Measurements from ENCODE around the gene LSM7. TPM values are rescaled to one million over a fixed set of nuclear protein-coding genes. Genes with fewer than 3 reads are reported as not detected.

Gene LSM7
- total RNA-seq, 1 donor from 2014 or later = 135 TPM

DNA sequence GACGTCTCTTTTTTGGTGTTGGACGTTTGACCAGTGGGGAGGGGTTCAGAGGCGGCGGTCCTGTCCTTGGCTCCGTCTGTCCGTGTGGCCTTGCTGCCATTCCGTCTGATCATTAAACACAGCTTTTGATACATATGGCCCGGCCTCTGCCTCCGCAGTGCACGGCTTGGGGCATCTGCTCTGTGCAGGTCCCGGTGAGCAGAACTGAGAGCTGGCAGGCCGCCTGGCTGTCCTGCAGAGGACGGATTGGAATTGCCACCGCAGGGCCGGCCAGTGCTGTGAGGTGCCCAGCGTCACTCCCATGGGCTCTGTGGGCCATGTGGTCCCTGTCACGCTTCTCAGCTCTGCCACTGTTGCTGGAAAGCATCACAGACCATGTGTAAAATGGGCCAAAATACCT, 26.3 kb upstream of the LSM7 start:
- H3K27me3 ChIP-seq = no peaks in the 10 kb centered on the region
- H3K4me3 ChIP-seq = no peak overlapping the region
- no peaks in the 10 kb centered on the region for H3K4me1 ChIP-seq
- TF ChIP-seq POLR2A (IDR thresholded peaks at IDR 0.05) = no peak
- intact Hi-C loops (cut with DNase I) = no loop called here
- no peaks in the 10 kb centered on the region for H3K9me3 ChIP-seq
- DNase-seq (ENCODE audit: extremely low spot score in 2 of 2) = no peak
- H3K27ac ChIP-seq = no peak overlapping the region
- peaks cover 0 to 18% of the 10 kb centered on the region in 2 donors for H3K36me3 ChIP-seq

- peaks cover 0 to 18% of the 10 kb centered on the region in 2 donors for H3K36me3 ChIP-seq
- no peak for DNase-seq (ENCODE audit: extremely low spot score in 2 of 2)
- intact Hi-C loops (cut with DNase I) = no loop called here
- TF ChIP-seq POLR2AphosphoS5 (IDR thresholded peaks at IDR 0.05; ENCODE audit: insufficient read depth in 1 of 2, low read depth in 1 of 2) = no peak
- TF ChIP-seq, protein P1, sequence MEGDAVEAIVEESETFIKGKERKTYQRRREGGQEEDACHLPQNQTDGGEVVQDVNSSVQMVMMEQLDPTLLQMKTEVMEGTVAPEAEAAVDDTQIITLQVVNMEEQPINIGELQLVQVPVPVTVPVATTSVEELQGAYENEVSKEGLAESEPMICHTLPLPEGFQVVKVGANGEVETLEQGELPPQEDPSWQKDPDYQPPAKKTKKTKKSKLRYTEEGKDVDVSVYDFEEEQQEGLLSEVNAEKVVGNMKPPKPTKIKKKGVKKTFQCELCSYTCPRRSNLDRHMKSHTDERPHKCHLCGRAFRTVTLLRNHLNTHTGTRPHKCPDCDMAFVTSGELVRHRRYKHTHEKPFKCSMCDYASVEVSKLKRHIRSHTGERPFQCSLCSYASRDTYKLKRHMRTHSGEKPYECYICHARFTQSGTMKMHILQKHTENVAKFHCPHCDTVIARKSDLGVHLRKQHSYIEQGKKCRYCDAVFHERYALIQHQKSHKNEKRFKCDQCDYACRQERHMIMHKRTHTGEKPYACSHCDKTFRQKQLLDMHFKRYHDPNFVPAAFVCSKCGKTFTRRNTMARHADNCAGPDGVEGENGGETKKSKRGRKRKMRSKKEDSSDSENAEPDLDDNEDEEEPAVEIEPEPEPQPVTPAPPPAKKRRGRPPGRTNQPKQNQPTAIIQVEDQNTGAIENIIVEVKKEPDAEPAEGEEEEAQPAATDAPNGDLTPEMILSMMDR (IDR thresholded peaks at IDR 0.05) = no peak
- no peak for TF ChIP-seq POLR2A (IDR thresholded peaks at IDR 0.05)
- H3K4me1 ChIP-seq = no peaks in the 10 kb centered on the region
- no peak overlapping the region for H3K27ac ChIP-seq
- no peaks in the 10 kb centered on the region for H3K9me3 ChIP-seq
- H3K27me3 ChIP-seq = no peaks in the 10 kb centered on the region
- H3K4me3 ChIP-seq = no peak overlapping the region
These were observed 25.7 kb upstream of the LSM7 start for GRCh38 chr19:2353887-2354592.

- H3K27me3 ChIP-seq = no peaks in the 10 kb centered on the region
- no peaks in the 10 kb centered on the region for H3K4me1 ChIP-seq
- no peak overlapping the region for H3K4me3 ChIP-seq
- DNase-seq (ENCODE audit: extremely low spot score in 2 of 2) = no peak
- intact Hi-C loops (cut with DNase I) = no loop called here
- peaks cover 0 to 24% of the 10 kb centered on the region in 2 donors for H3K36me3 ChIP-seq
- TF ChIP-seq POLR2AphosphoS5 (IDR thresholded peaks at IDR 0.05; ENCODE audit: insufficient read depth in 1 of 2, low read depth in 1 of 2) (no peak), POLR2A (IDR thresholded peaks at IDR 0.05) (no peak)
- TF ChIP-seq, protein P1 (IDR thresholded peaks at IDR 0.05) = no peak
- H3K9me3 ChIP-seq = no peaks in the 10 kb centered on the region
- no peak overlapping the region for H3K27ac ChIP-seq
These were observed 24.9 kb upstream of the LSM7 start for GRCh38 chr19:2353159-2353886.

DNA sequence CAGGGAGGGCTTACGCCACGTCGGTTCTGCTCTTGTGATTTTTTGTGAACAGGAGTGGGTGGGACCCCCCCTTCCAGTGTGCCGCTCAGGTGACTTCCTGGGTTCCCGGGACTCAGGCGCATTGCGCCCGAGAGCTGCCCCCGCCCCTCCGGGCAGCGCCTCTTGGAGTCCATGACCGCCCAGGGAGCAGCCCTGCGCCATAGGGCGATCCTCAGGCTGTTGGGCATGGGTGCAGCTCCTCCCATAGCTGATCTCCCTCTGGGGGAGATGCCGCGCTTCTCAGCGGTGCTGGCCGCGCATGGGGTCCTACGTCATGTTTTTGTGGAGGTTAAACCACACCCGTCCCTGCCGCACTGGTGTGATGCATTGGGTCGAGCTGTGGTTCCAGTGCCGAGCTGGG, 23.7 kb upstream of the LSM7 start:
- TF ChIP-seq POLR2AphosphoS5 (IDR thresholded peaks at IDR 0.05; ENCODE audit: insufficient read depth in 1 of 2, low read depth in 1 of 2) = no peak
- TF ChIP-seq, protein P1 (IDR thresholded peaks at IDR 0.05) = no peak
- TF ChIP-seq POLR2A (IDR thresholded peaks at IDR 0.05) = no peak
- no peak overlapping the region for H3K4me3 ChIP-seq
- H3K27me3 ChIP-seq = no peaks in the 10 kb centered on the region
- no peak overlapping the region for H3K27ac ChIP-seq
- peaks cover 0 to 24% of the 10 kb centered on the region in 2 donors for H3K36me3 ChIP-seq
- no peak for DNase-seq (ENCODE audit: extremely low spot score in 2 of 2)
- intact Hi-C loops (cut with DNase I) = no loop called here
- no peaks in the 10 kb centered on the region for H3K9me3 ChIP-seq
- no peaks in the 10 kb centered on the region for H3K4me1 ChIP-seq

DNA sequence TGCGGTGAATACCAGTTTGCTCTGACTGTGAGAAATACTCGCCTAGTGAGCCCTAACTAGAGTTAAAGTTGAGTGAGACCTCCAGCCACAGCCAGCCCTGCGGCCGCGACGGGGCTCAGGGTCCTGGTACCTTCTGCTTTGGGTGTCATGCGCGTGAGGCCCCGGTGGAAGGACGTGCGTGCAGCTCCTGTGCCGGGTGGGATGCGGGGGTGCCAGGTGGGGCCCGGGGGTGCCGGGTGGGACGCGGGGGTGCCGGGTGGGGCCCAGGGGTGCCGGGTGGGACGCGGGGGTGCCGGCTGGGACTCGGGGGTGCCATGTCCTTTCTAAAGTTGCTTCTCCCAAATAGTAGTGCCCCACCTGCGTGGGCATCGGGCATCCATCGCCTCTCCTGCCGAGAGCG, 23.2 kb upstream of the LSM7 start:
- no peak for DNase-seq (ENCODE audit: extremely low spot score in 2 of 2)
- peaks cover 0 to 26% of the 10 kb centered on the region in 2 donors for H3K36me3 ChIP-seq

More for the DNA sequence above, 23.2 kb upstream of the LSM7 start:
- intact Hi-C loops (cut with DNase I) = no loop called here
- H3K4me1 ChIP-seq = no peaks in the 10 kb centered on the region
- H3K27ac ChIP-seq = no peak overlapping the region
- H3K4me3 ChIP-seq = no peak overlapping the region
- no peaks in the 10 kb centered on the region for H3K9me3 ChIP-seq
- no peak for TF ChIP-seq POLR2AphosphoS5 (IDR thresholded peaks at IDR 0.05; ENCODE audit: insufficient read depth in 1 of 2, low read depth in 1 of 2)
- TF ChIP-seq, protein P1 (IDR thresholded peaks at IDR 0.05) = no peak
- no peak for TF ChIP-seq POLR2A (IDR thresholded peaks at IDR 0.05)
- no peaks in the 10 kb centered on the region for H3K27me3 ChIP-seq
